HG03439 (cell line): ENCODE measurements around the gene SLC51B.
"Not testable (repeated sequence)": the region's sequence is repeated elsewhere in the genome, so short reads cannot be mapped to it uniquely, and the experiment has no call there.

Experiments used
- ATAC-seq: cut with Tn5 transposase; IDR thresholded peaks from one replicate; pipeline ENCODE4 v1.9.1; 2021; ENCODE audit warnings: mild to moderate bottlenecking, moderate library complexity; ENCODE audit not compliant: unreplicated experiment

SLC51B gene

DNA sequence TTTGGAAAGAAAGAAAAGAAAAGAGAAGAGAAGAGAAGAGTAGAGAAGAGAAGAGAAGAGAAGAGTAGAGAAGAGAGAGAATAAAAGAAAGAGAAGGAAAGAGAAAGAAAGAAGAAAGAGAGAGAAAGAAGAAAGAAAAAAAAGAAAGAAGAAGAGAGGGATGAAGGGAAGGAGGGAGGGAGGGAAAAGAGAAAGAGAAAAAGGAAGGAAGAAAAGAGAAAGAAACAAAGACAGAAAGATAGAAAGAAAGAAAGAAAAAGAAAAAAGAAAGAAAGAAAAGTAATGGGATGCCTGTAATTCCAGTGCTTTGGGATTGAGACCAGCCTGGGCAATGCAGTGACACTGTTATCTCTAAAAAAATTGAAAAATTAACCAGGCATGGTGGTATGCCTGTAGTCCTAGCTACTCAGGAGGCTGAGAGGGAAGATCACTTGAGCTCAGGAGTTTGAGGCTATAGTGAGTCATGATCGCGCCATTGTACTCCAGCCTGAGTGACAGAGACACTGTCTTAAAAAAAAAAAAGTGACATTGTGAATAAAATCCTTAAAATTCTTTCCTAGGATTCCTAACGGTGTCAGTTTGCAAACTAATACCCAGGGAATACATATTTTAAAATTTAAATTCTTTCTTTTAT lies 20.9 kb downstream of the SLC51B start:
- no peak for ATAC-seq

DNA sequence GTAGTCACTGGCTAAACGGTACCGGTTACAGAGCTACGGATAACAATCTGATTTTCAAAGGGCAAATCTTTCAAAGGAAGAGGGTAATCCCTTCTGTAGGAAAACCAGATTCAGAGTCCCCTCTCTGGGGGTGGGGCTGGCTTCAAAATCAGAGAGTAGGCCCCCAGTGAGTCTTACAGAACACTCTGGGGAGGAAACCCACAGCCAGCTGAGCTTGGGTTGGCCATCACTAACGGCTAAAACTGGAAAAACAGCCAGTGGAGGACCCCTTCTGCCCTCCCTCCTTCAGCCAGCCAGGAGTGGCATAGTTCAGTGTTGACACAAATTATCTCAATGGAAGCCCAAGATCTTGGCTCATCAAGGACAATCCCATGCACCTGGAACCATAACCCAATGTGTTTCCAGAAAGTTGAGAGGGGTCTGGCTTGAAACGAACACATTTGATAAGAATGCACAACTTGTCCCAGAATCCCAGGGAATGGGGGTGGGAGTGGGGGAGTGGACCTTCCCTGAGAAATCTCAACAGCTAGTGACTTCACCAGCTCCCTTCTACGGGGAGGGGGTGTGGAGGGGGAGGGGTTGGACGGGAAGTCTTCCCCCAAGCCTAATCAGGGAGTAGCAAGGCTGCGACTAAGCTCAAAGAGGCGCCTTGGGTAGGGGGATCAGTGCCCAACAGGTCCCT lies 21.6 kb downstream of the SLC51B start:
- no peak for ATAC-seq

DNA sequence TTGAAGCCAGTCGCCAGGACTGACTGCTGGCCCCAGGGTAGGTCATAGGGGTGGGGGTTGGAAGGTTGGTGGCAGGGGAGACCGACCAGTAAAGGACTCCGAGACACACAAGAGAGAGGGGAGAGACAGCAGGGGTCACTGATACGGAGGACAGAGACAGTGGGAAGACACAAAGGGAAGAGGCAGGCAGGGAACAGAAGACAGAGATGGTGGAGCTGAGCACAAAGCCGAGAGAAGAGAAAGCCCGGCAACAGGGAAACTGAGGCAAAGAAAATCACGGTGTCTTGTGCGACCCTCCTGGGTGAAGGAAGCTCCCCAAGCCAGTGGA lies 22.1 kb downstream of the SLC51B start:
- no peak for ATAC-seq

DNA sequence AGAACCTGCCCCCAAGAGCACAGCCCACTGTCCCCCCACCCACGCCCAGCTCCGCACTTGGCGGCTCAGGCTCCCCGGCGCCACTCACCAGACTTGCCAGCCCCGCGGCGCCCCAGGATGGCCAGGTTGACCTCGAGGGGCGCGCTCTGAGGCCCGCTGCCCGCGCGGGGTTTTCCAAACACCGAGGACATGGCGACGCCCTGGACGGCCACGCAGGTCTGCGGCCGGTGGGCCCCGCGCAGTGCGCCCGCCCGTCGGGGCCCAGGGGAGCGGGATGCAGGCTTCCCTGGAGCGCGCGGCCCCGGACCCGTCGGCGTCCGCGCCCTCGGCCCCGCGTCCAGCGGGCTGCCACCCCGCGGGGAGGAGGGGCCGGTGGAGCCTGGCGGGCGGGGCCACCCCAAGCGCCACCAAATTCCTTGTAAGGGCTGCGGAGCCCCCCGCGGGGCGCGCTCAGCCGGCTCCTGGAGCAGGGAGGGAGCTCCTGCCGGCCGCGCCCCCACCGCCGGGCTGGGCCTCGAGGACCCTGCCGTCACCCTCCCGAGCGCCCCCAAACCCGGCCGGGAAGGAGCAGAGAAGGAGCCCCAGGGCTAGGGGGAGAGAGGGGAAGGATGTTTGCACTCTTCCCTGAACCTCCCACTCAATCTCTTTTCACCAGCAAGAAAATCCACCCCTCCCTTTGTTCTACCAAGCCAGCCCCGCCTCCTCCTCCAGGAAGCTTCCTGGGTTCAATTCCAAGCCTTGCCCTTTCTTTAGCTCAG lies 22.6 kb downstream of the SLC51B start, which contains the start of gene RASL12:
Gene RASL12 (minus strand): TSS at position 347 of the 758 bp plus-strand sequence. CDS start 156 bp downstream, at position 191.
- no peak for ATAC-seq

DNA sequence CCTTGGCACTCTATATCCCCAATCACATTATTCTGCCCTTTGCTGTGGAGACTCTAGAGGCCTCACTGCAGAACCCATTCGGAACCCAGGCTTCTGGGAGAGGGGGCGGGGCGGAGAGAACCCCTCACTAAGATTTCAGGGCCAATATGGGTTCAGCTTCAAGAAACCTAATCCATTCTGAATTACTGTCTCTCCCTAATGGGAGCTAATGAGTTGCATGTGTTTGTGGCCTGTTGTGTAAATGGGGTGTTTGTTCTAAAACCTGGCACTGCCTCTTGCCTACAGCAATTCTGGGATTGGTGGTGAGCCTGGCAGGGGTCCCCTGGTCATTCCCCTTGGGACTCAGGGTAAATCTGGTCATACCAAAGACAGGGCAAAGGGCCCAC lies 23.2 kb downstream of the SLC51B start:
- no peak for ATAC-seq

DNA sequence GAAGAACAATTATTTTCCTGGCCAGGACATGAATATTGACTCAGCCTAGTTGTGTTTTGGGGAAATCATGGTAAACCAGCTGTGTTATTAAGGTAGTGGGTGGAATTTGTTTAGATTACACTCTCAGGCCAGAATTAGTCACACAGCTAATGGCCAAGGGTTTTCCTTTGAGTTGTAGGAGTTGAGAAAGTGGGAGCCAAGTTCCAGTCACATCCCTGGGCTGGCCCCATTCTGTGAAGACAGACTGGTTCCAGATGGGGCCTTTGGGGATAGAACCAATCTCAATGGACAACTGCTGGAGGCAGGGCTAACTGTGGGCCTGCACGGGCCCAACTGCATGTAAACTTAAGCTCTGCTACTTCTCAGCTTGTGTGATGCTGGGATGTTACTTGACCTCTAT lies 24.0 kb downstream of the SLC51B start:
- no peak for ATAC-seq

DNA sequence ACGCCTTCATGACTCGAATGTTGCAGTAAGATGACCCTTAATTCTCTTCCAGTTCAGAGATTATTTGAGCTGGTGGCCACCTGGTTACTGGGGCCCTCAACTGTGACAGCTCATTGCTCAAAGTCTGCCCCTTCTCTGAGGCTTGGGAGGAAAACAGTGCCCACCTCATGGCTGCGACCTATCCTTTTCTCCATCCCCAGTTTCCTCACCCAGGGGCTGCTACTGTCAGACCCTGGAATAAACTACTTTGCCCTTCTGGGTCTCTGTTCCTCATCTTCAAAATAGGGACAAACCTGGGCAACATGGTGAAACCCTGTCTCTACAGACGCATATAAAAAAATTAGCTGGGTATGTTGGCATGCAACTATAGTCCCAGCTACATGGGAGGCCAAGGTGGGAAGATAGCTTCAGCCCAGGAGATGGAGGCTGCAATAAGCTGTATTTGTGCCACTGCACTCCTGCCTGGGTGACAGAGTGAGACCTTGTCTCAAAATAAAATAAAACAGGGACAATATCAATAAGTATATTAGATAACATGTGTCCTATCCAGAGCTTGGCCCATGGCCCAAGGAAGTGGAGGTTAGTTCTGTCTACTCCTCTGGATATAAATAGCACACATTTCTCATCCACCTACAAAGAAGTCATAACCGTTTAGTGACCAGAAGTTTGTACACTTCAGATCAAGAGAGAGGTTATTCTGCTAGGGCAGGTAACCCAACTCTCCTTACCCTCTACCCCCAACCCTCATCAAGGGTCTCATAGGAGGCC lies 24.8 kb downstream of the SLC51B start:
- no peak for ATAC-seq

DNA sequence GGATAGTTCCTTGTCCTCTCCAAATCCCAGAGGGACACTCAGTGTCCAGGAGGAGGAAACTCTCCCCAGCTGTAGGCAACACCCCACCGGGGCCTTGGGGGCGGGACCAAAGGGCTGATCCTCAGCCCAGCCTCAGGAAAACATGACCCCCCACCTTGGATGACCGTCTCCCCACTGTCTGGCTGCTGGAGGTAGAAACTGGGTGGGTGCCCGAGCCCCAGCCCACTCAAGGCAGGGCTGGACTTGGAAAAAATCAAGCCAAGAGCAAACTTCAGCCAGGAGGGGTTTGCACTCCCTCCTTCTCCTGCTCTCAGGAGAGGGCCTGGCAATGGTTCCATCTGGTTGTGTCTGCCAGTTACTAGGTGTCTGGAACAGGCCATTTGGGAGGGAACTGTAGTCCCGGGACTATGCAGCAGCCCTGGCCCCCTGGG lies 26.2 kb downstream of the SLC51B start:
- no peak for ATAC-seq

DNA sequence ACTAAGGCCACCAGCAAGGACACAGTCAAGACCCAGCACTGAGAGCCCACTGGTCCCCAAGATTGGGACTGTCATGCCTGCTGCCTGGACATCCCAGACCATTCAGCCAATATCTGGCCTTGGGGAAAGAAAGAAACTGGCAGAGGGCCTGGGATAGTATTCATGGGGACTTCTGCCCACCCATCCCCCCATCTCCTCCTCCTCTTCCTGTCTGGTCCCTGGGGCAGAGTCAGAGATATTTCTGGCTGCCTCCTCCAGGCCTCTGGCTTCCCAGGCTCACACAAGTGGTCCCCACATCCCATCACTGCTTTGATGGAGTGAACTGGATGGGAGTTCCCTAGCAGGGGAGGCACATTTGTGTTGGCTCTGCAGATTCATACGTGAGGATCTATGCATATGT lies 26.8 kb downstream of the SLC51B start:
- no peak for ATAC-seq

DNA sequence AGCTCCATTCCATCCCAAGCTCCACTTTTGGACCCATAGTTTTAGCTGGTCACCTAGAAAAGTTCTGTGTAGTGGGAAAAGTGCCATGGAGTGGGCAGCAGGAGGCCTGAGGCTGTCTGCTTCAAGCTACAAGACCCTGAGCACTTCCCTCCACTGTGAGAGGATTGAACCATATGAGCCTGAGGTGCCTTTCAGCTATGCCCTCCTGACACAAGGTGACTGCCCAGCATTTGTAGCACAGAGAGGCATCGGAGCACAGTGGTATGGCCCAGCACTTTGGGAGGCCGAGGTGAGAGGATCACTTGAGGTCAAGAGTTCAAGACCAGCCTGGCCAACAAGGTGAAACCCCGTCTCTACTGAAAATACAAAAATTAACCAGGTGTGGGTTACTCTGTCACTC lies 27.4 kb downstream of the SLC51B start:
- ATAC-seq, result no peak

DNA sequence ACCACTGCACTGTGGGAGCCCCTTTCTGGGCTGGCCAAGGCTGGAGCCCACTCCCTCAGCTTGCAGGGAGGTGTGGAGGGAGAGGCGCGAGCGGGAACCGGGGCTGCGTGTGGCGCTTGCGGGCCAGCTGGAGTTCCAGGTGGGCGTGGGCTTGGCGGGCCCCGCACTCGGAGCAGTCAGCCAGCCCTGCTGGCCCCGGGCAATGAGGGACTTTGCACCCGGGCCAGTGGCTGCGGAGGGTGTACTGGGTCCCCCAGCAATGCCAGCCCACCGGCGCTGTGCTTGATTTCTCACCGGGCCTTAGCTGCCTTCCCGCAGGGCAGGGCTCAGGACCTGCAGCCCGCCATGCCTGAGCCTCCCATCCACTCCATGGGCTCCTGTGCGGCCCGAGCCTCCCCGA lies 29.8 kb downstream of the SLC51B start:
- ATAC-seq, result not testable (repeated sequence)

DNA sequence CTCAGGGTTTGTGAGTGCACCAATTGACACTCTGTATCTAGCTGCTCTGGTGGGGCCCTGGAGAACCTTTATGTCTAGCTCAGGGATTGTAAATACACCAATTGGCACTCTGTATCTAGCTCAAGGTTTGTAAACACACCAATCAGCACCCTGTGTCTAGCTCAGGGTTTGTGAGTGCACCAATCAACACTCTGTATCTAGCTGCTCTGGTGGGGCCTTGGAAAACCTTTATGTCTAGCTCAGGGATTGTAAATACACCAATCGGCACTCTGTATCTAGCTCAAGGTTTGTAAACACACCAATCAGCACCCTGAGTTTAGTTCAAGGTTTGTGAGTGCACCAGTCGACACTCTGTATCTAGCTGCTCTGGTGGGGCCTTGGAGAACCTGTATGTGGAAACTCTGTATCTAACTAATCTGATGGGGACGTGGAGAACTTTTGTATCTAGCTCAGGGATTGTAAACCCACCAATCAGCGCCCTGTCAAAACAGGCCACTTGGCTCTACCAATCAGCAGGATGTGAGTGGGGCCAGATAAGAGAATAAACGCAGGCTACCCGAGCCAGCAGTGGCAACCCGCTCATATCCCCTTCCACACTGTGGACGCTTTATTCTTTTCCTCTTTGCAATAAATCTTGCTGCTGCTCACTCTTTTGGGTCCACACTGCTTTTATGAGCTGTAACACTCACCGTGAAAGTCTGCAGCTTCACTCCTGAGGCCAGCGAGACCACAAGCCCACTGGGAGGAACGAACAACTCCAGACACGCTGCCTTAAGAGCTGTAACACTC lies 30.6 kb downstream of the SLC51B start:
- ATAC-seq, result not testable (repeated sequence)

DNA sequence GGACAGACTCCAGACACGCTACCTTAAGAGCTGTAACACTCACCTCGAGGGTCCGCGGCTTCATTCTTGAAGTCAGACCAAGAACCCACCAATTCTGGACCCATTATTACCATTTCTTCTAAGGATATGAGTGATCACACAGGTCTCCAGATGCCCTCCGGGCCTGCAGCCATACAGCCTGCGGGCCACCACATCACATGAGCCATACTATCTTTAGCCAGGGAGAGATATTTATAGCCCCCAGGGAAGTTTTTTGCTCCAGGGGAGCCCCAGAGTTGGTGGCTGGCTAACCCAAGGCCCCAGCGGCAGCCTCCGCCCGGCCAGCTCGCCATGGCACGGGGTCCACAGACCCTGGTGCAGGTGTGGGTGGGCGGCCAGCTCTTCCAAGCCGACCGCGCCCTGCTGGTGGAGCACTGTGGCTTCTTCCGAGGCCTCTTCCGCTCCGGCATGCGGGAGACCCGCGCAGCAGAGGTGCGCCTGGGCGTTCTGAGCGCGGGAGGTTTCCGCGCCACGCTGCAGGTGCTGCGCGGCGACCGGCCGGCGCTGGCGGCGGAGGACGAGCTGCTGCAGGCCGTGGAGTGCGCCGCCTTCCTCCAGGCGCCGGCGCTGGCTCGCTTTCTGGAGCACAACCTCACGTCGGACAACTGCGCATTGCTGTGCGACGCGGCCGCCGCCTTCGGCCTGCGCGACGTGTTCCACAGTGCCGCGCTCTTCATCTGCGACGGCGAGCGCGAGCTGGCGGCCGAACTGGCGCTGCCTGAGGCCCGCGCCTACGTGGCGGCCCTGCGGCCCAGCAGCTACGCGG lies 31.5 kb downstream of the SLC51B start, which contains the start of gene KBTBD13:
Gene KBTBD13 (plus strand): TSS at position 261 of the 805 bp plus-strand sequence. CDS start 70 bp downstream, at position 331.
- ATAC-seq, result no peak

DNA sequence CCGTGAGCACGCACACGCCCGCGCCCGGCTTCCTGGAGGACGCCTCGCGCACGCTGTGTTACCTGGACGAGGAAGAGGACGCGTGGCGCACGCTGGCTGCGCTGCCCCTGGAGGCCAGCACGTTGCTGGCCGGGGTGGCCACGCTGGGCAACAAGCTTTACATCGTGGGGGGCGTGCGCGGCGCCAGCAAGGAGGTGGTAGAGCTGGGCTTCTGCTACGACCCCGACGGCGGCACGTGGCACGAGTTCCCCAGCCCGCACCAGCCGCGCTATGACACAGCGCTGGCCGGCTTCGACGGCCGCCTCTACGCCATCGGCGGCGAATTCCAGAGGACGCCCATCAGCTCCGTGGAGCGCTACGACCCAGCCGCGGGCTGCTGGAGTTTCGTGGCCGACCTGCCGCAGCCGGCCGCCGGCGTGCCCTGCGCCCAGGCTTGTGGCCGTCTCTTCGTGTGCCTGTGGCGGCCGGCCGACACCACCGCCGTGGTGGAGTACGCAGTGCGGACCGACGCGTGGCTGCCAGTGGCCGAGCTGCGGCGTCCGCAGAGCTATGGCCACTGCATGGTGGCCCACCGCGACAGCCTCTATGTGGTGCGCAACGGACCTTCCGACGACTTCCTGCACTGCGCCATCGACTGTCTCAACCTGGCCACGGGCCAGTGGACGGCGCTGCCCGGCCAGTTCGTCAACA lies 32.2 kb downstream of the SLC51B start:
- no peak for ATAC-seq

DNA sequence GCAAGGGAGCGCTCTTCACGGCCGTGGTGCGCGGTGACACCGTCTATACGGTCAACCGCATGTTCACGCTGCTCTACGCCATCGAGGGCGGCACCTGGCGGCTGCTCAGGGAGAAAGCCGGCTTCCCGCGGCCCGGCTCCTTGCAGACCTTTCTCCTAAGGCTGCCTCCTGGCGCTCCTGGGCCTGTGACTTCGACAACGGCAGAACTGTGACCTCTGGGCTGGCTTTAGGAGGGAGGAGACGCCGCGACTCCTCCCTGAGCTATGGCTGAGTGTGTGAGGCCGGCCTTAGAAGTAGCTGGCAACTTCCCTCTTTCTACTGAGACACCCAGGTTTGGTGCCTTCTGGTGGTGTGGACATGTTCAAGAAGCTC lies 32.8 kb downstream of the SLC51B start:
- ATAC-seq, result no peak

DNA sequence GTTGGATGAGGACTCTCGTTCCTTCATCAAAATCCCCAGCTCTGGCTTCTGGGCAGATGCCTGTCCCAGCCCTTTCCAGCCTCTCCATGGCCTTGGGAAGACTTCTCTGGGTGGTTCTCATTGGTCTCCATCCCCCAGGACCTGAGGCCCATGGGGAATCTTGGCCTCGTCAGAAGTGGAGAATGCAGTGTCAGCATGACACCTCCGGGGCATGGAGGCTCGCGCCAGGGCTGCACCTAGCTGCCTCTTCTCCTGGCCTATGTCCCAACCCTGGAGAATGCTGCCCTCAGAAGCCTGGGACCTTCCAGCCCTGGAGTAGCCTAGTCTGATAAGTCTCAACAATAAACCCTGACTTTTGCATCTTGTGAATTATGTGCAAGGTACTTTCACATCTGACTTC lies 34.4 kb downstream of the SLC51B start:
- ATAC-seq, result no peak

DNA sequence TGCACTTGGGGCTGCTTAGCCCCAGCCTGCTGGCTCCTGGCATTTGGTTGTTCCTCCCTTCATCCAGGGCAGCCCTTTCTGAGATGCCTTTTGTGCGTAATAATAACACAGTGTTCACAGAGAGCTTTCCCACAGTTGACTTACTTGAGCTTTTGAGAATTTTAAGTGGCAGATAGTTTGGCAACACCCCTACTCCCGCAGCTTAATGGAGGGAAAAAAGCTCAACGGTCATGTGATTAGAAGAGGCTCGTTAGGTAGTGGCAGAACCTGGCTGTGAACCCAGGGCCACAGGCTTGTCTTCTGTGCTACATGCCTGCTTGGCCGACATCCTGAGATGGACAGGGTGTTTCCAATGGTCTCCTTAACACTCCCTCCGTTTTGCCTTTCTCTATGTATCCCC lies 36.1 kb downstream of the SLC51B start:
- no peak for ATAC-seq

DNA sequence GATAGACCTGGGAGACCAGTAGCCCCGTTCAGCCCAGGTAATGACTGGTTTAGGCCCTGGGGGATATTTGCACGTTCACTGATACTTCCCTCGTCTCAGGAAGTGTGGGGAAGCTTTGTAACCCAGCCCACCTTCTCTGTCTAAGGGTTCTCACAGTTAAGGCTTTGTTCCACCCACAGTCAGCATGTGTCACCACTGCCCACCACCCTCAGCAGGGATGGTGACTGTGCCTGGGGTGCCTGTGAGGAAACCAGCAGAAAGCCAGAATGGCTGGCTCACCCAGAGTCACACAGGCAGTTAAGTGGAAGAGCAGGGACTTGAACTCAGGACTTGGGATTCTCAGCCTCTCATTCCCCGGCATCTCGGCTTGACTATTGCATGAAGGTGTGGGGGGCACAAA lies 36.6 kb downstream of the SLC51B start:
- ATAC-seq, result no peak

DNA sequence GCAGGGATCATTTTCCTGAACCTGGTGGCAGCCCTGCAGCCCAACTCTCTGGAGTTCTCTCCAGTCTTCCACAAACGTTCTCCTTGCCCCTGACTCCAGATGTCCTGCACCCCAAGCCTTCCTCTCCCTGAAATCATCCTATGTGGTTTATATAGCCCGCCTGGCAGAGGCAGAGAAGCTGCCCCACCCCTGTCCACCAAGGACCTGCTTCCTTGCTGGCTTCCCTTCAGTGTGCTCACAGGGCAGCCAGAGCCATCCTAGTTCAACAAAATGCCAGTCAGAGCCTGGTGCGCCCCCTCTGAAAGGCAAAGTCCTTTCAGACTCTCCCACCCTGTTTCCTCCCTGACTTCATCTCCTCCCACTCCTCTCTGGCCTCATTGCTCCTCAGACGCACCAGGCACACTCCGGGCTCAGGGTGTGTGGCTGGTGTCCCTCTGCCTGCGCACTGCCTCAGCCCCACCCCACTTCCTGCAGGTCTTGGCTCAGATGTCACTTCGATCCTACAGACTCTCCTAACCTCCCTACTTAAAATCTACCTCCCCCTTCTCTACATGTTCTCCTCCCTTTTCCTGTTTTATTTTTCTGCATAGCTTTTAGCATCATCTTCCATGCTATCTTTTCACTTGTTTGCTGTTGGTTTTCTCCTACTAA lies 37.2 kb downstream of the SLC51B start:
- no peak for ATAC-seq
